ENCODE data around the gene TCF12. TPM values are rescaled to one million over a fixed set of nuclear protein-coding genes. Genes with fewer than 3 reads are reported as not detected.

TCF12 gene
- total and polyA plus RNA-seq, 2 of the 8 experiments (the other 6 are each of a cell fraction or from before 2014, with no cell fraction given) = 85.8 to 101 TPM

- no peak for TF ChIP-seq USF2 (IDR thresholded peaks at IDR 0.05; ENCODE audit: low read length)
- no peak for TF ChIP-seq YY1 (IDR thresholded peaks at IDR 0.05; ENCODE audit: low read depth, low read length)
- no peak for TF ChIP-seq CTCF (IDR thresholded peaks at IDR 0.05; ENCODE audit: control extremely low read depth in 1 of 3, insufficient read depth in 1 of 3, low read depth in 1 of 3, low read length in 3 of 3)
- no peak for TF ChIP-seq RBBP5 (IDR thresholded peaks at IDR 0.05; ENCODE audit: borderline replicate concordance, low read depth, low read length)
- TF ChIP-seq SRF (IDR thresholded peaks at IDR 0.05; ENCODE audit: low read depth, low read length) = no peak
- TF ChIP-seq CBX5 (IDR thresholded peaks at IDR 0.05; ENCODE audit: low read depth, low read length) = no peak
- TF ChIP-seq SIX5 (IDR thresholded peaks at IDR 0.05; ENCODE audit: low read depth, low read length) = no peak
These were observed 140.7 kb downstream of the TCF12 start (continued) for GRCh38 chr15:57059026-57059660.
